NCI-H128 (cell line): Measurements from ENCODE around the gene NACA.

Experiments
- DNase-seq: peaks from one replicate; lab custom pipeline; 2025; ENCODE audit not compliant: unreplicated experiment; lab: John Stamatoyannopoulos, UW

The NACA gene

GRCh38 chr12:56694161-56694560, 30.9 kb downstream of the NACA start:
- no peak for DNase-seq

- no peak for DNase-seq
These were observed 36.3 kb downstream of the NACA start for GRCh38 chr12:56688846-56689109.

DNA sequence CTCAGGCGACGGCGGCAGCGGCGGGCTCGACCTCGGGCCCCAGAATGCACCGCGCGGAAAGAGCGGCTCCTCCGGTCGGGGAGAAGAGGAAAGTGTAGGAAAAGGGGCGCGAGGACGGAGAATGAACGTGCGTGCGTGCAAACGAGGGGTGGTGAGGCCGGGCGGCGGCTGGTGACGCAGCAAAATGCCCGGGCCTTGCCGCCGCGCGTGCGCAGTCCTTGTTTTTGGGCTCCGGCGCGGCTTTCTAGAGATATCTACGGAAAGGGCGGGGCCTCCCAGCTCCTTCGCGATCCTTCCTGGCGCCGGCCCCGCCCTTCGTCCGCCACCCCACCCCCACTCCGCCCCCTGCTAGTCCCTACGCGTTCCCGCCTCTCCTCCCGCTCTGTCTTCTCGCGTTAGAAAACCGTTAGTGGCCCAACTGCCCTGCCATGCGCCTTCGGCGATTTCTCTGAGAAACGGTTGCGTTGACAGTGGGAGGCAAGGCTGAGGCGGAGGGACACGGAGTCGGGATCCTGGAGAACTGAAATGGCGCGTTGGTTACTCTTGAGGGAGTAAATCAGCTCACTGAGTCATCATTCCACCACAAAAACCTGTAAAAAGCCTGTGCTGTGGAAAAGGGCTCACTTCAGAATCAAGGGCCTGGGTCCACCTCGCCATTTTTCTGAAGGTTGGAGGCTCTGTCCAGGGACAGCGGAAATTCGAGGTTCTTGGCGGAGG, 36.8 kb downstream of the NACA start, which contains the start of gene PTGES3:
Gene PTGES3, minus strand, starts transcription at position 156 of the 717 bp plus-strand sequence. CDS start 285 bp downstream, outside the sequence.
- peak; percentile 95 for DNase-seq

DNA sequence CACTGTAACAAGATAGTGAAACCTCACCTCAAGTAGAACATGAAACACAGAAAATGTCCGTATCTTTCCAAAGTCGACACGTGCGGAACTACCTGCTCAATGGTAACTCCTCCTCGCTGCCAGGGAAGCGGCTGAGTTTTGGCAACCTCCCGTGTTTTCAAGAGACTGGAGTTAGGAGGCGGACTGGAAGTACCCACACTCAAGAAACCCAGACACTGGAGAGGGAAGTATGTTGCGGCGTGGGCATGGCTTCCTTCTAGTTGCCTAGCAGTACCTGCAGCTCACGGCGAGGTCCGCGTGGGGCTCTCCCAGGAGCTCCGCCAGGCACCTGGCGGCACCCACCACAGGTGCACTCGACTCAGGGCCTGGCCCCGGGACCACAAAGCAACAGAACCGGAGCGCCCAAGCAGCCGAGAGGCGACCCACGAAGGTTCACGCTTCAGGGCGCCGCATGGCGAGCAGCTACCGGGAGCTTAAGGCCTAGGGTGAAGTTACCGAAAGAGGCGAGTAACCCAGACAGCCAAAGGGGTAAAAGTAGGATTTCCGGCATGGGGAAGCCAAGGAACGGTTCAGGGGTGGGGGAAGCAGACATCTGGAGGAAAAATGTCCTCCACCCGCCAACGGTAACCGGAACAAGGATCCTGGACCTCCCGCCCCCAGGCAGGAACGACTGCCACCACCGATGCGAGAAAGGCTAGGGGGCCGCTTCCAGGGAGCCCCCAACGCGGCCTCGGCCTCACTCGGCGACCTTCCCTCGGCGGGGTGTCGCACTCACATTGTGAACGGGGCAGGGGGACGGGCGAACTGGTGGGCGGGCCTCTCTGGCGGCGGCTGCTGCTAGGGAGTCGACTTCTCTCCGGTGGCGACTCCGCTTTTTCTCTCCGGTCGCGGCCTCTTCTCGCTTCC, 37.6 kb downstream of the NACA start:
- DNase-seq: peak; percentile 46

GRCh38 chr12:56684745-56685359, 40.2 kb downstream of the NACA start:
- DNase-seq: no peak

- no peak for DNase-seq
These were observed 42.8 kb downstream of the NACA start for GRCh38 chr12:56682323-56682722.

DNA sequence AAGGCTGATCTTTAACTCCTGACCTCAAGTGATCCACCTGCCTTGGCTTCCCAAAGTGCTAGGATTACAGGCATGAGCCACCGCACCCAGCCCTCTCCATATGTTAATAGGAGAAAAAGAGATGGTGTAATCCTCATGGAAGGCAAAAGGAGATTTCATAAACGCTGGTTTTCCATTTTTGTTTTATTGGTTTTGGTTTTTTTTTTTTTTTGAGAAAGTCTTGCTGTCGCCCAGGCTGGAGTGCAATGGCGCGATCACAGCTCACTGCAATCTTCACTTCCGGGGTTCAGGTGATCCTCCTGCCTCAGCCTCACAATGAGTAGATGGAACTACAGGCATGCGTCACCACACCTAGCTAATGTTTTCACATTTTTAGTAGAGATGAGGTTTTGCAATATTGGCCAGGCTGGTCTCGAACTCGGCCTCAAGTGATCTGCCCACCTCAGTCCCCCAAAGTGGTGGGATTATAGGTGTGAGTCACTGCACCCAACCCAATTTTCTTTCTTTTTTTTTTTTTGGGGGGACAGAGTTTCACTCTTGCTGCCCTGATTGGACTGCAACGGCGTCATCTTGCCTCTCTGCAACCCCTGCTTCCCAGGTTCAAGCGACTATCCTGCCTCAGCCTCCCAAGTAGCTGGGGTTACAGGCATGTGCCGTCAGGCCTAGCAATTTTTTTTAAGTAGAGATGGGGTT, 45.1 kb downstream of the NACA start:
- no peak for DNase-seq

DNA sequence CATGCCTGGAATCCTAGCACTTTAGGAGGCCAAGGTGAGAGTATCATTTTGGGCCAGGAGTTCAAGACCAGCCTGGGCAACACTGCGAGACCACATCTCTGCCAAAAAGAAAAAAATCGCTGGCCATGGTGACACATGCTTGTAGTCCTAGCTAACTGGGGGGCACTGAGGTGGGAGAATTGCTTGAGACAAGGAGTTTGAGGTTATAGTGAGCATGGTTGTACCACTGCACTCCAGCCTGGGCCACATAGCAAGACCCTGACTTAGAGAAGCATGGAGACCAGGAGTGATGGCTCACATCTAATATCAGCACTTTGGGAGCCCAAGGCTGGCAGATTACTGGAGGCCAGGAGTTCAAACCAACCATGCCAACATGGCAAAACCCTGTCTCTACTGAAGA, 46.2 kb downstream of the NACA start:
- DNase-seq: no peak

DNA sequence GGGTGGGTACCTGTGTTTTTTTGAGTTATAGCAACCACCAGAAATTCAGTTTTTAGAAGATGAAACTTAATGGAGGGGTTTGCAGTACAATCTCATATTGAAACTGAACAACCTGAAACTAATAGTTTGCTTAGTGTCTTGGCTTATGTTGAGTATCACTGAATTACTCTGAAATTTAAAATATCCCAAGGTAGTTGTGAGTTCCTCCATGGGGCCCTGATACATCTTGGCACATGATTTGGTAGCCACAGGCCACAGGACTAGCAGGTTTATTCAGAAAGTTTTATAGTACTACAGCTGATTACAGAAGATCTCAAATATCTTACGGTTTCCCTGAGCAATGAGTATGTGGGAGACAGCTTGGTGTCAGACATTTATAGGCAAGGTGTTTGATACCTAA, 47.4 kb downstream of the NACA start:
- no peak for DNase-seq

- no peak for DNase-seq
These were observed 48.1 kb downstream of the NACA start for GRCh38 chr12:56676851-56677580.

GRCh38 chr12:56671608-56672007, 53.5 kb downstream of the NACA start:
- no peak for DNase-seq

- DNase-seq: no peak
These were observed 54.3 kb downstream of the NACA start for GRCh38 chr12:56670836-56671235.

DNA sequence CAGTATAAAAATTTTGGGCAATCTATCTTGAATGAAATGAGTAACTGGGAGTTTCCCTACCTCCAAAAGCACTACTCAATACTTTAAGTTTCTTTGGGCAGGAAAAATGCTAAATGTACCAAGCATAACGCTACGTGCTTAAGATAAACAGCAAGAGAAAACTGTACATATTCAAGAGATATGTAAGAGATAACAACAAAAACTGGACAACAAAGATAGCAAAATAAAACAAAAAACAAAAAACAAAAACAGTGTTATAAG, 57.0 kb downstream of the NACA start:
- no peak for DNase-seq
